SK-N-SH (cell line): Measurements from ENCODE around the gene SLC39A7. TPM values are rescaled to one million over a fixed set of nuclear protein-coding genes. Genes with fewer than 3 reads are reported as not detected.

Experiments used
- CTCF ChIA-PET: fragments of 300-600, 350-600 bp; formaldehyde crosslinking; extraction: SDS; loops from one replicate; lab custom pipeline; 2021; lab: Yijun Ruan, JAX
- POLR2A ChIA-PET: fragments of 350-600 bp; sonication (Branson Sonifier 250); formaldehyde crosslinking; extraction: SDS; loops from one replicate; lab custom pipeline; 2020; ENCODE audit warnings: antibody characterized with exemption, inconsistent platforms; lab: Yijun Ruan, JAX
- DNase-seq: peaks from one replicate; pipeline ENCODE4 v3.0.0; 2012
- H2AFZ ChIP-seq: fragments of 200-600 bp; sonication (generic); 2 replicates; pipeline ENCODE4 v1.8.1; 2016; ENCODE audit warnings: antibody characterized with exemption, mild to moderate bottlenecking, low read depth
- H3F3A ChIP-seq: fragments of 200-600 bp; sonication (generic); replicated peaks from 2 replicates; pipeline ENCODE3; 2016; ENCODE audit warnings: antibody characterized with exemption, mild to moderate bottlenecking; ENCODE audit not compliant: insufficient read depth
- H3K27ac ChIP-seq, 2 experiments: fragments of 200-500 bp in 1 of 2; fragments of 200-600 bp in 1 of 2; sonication (Bioruptor generic) in 1 of 2; sonication (generic), shearing (Covaris generic) in 1 of 2; 2 replicates each; pipeline versions ENCODE4 v1.5.1 to v1.6.1; 2014 to 2016; ENCODE audit warnings: low read depth in 2 of 2, inconsistent platforms in 1 of 2, low read length in 1 of 2, mild to moderate bottlenecking in 1 of 2, mixed read lengths in 1 of 2
- H3K27me3 ChIP-seq: fragments of 200-600 bp; sonication (generic), shearing (Covaris generic); 2 replicates; pipeline ENCODE4 v1.6.1; 2016; ENCODE audit warnings: mixed run types; ENCODE audit not compliant: insufficient read depth
- H3K36me3 ChIP-seq, 2 experiments: fragments of 200-500 bp in 1 of 2; fragments of 200-600 bp in 1 of 2; sonication (Bioruptor generic) in 1 of 2; sonication (generic) in 1 of 2; replicated peaks in 1 of 2; 2 replicates each; pipeline versions ENCODE3 to v1.5.1; 2014 to 2016; ENCODE audit warnings: low read length in 1 of 2, mild to moderate bottlenecking in 1 of 2; ENCODE audit not compliant: insufficient read depth in 2 of 2, control insufficient read depth in 1 of 2
- H3K4me1 ChIP-seq, 2 experiments: fragments of 200-500 bp in 1 of 2; fragments of 200-600 bp in 1 of 2; sonication (Bioruptor generic) in 1 of 2; sonication (generic), shearing (Covaris generic) in 1 of 2; 2 replicates each; pipeline versions ENCODE4 v1.5.1 to v1.6.1; 2014 to 2016; ENCODE audit warnings: low read depth in 1 of 2, low read length in 1 of 2, mixed run types in 1 of 2; ENCODE audit not compliant: insufficient read depth in 2 of 2, control insufficient read depth in 1 of 2
- H3K4me2 ChIP-seq: fragments of 200-600 bp; sonication (generic), shearing (Covaris generic); 2 replicates; pipeline ENCODE4 v1.6.1; 2017; ENCODE audit warnings: mixed run types
- H3K4me3 ChIP-seq, 2 experiments: fragments of 200-500 bp in 1 of 2; fragments of 200-600 bp in 1 of 2; sonication (Bioruptor generic) in 1 of 2; sonication (generic), shearing (Covaris generic) in 1 of 2; 2 replicates each; pipeline versions ENCODE4 v1.5.1 to v1.8.1; 2014 to 2016; ENCODE audit warnings: low read depth in 2 of 2, inconsistent platforms in 1 of 2, low read length in 1 of 2, mild to moderate bottlenecking in 1 of 2, mixed read lengths in 1 of 2, moderate library complexity in 1 of 2
- H3K79me2 ChIP-seq: fragments of 200-600 bp; sonication (generic); 2 replicates; pipeline ENCODE4 v1.8.1; 2017; ENCODE audit warnings: mild to moderate bottlenecking; ENCODE audit not compliant: insufficient read depth
- H3K9ac ChIP-seq: fragments of 200-600 bp; sonication (generic); 2 replicates; pipeline ENCODE4 v1.6.1; 2017; ENCODE audit warnings: mixed run types
- H3K9me2 ChIP-seq: fragments of 200-600 bp; sonication (generic); 2 replicates; pipeline ENCODE4 v1.6.1; 2017; ENCODE audit warnings: mixed run types
- H3K9me3 ChIP-seq: fragments of 200-600 bp; sonication (generic); 2 replicates; pipeline ENCODE4 v1.6.1; 2017; ENCODE audit warnings: mixed run types, mild to moderate bottlenecking, moderate library complexity
- H4K20me1 ChIP-seq: fragments of 200-600 bp; sonication (generic); 2 replicates; pipeline ENCODE4 v1.6.1; 2017; ENCODE audit warnings: mild to moderate bottlenecking, mixed run types; ENCODE audit not compliant: insufficient read depth
- FOXJ3 ChIP-seq: sonication (generic); formaldehyde crosslinking; IDR thresholded peaks from 2 replicates; pipeline ENCODE4 v1.5.1; 2020; ENCODE audit warnings: mild to moderate bottlenecking, missing genetic modification reagents
- FOXM1 ChIP-seq: IDR thresholded peaks from 2 replicates; pipeline ENCODE4 v1.4.0; 2012; ENCODE audit warnings: low read depth, mild to moderate bottlenecking
- GATA2 ChIP-seq: sonication (generic); formaldehyde crosslinking; IDR thresholded peaks from 2 replicates; pipeline ENCODE4 v1.5.0; 2020; ENCODE audit warnings: mild to moderate bottlenecking, missing genetic modification reagents
- MEF2A ChIP-seq: IDR thresholded peaks from 2 replicates; pipeline ENCODE4 v1.4.0; 2012; ENCODE audit warnings: low read depth, borderline replicate concordance
- MXI1 ChIP-seq: IDR thresholded peaks from 2 replicates; pipeline ENCODE4 v1.6.1; 2012; ENCODE audit warnings: mild to moderate bottlenecking, low read depth, low read length, improper control_type of control experiment
- NFIC ChIP-seq: IDR thresholded peaks from 2 replicates; pipeline ENCODE4 v1.4.0; 2012; ENCODE audit warnings: borderline replicate concordance
- NRF1 ChIP-seq: IDR thresholded peaks from 2 replicates; pipeline ENCODE4 v1.6.1; 2012; ENCODE audit warnings: low read depth, mild to moderate bottlenecking, low read length
- POLR2AphosphoS5 ChIP-seq: IDR thresholded peaks from 2 replicates; pipeline ENCODE4 v1.6.1; 2012; ENCODE audit warnings: low read depth, low read length
- REST ChIP-seq: IDR thresholded peaks from 2 replicates; pipeline ENCODE4 v1.6.1; 2012; ENCODE audit warnings: mild to moderate bottlenecking, low read depth, low read length, moderate library complexity
- SIN3A ChIP-seq: IDR thresholded peaks from 2 replicates; pipeline ENCODE4 v1.6.1; 2012; ENCODE audit warnings: low read depth, mild to moderate bottlenecking, low read length, moderate library complexity, borderline replicate concordance
- SMC3 ChIP-seq: IDR thresholded peaks from 2 replicates; pipeline ENCODE4 v1.6.1; 2012; ENCODE audit warnings: low read depth, low read length, improper control_type of control experiment
- TAF1 ChIP-seq: IDR thresholded peaks from 2 replicates; pipeline ENCODE4 v1.6.1; 2012; ENCODE audit warnings: low read depth, mild to moderate bottlenecking, low read length, moderate library complexity, borderline replicate concordance
- TCF12 ChIP-seq: IDR thresholded peaks from 2 replicates; pipeline ENCODE4 v1.4.0; 2012
- USF1 ChIP-seq: IDR thresholded peaks from 2 replicates; pipeline ENCODE4 v1.4.0; 2012; ENCODE audit warnings: low read depth, borderline replicate concordance
- USF2 ChIP-seq: fragments of 150-350 bp; IDR thresholded peaks from 2 replicates; pipeline ENCODE4 v1.6.1; 2017; ENCODE audit warnings: antibody characterized with exemption, low read length, low read depth, borderline replicate concordance
- WGBS: methylation state at CpG from one replicate; pipeline ENCODE4 v1.1.6; 2017; ENCODE audit warnings: low lambda C conversion rate; 5-methylcytosine and 5-hydroxymethylcytosine counted together
- polyA plus RNA-seq, 3 experiments: library from polyadenylated mRNA; depleted of rRNA; stranded (reverse); fragments of >200 nt; gene quantifications; 2 replicates each; pipeline ENCODE4 v1.2.3, GENCODE V29; 2012
- TF ChIP-seq, protein P1 (sequence below): IDR thresholded peaks from 2 replicates; pipeline ENCODE4 v1.4.0; 2012; ENCODE audit warnings: low read depth, borderline replicate concordance

Gene SLC39A7
- polyA plus RNA-seq, 1 of the 3 experiments (the other 2 are of a cell fraction): 129 TPM

GRCh38 chr6:33216117-33216649 is 15.5 kb downstream of the SLC39A7 start:
- H3K27me3 ChIP-seq: peaks cover 9% of the 10 kb centered on the region; the same call in 1 of the 2 replicates
- no peak overlapping the region for H3K27ac ChIP-seq
- H3K9me3 ChIP-seq: no peaks in the 10 kb centered on the region
- no peaks in the 10 kb centered on the region for H4K20me1 ChIP-seq
- H2AFZ ChIP-seq: no peak overlapping the region
- H3K4me3 ChIP-seq: no peak overlapping the region
- no peaks in the 10 kb centered on the region for H3K9me2 ChIP-seq
- ChIA-PET CTCF (interaction anchor here (0.9 to 1.0 kb wide), 2 partner anchors 32 to 54 kb away, joined by 3 read pairs; no protein-coding TSS in a partner anchor), POLR2A (no interaction called here)
- peaks cover 0 to 4% of the 10 kb centered on the region in 2 experiments for H3K36me3 ChIP-seq
- H3K4me2 ChIP-seq: no peak overlapping the region
- WGBS: 100% methylated on average over 3 of the region's 4 CpGs
- no peaks in the 10 kb centered on the region for H3F3A ChIP-seq
- no peak overlapping the region for H3K9ac ChIP-seq
- TF ChIP-seq TCF12: no peak
- TF ChIP-seq SIN3A: no peak
- no peak for TF ChIP-seq NFIC
- TF ChIP-seq, protein P1, sequence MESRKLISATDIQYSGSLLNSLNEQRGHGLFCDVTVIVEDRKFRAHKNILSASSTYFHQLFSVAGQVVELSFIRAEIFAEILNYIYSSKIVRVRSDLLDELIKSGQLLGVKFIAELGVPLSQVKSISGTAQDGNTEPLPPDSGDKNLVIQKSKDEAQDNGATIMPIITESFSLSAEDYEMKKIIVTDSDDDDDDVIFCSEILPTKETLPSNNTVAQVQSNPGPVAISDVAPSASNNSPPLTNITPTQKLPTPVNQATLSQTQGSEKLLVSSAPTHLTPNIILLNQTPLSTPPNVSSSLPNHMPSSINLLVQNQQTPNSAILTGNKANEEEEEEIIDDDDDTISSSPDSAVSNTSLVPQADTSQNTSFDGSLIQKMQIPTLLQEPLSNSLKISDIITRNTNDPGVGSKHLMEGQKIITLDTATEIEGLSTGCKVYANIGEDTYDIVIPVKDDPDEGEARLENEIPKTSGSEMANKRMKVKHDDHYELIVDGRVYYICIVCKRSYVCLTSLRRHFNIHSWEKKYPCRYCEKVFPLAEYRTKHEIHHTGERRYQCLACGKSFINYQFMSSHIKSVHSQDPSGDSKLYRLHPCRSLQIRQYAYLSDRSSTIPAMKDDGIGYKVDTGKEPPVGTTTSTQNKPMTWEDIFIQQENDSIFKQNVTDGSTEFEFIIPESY: no peak
- no peak for TF ChIP-seq NRF1
- no peak for TF ChIP-seq USF2
- no peak for TF ChIP-seq FOXM1
- TF ChIP-seq GATA2 (CRISPR knock-in tag): no peak
- no peak for TF ChIP-seq TAF1
- no peak for TF ChIP-seq MEF2A
- no peak for TF ChIP-seq FOXJ3 (CRISPR knock-in tag)
- no peak for TF ChIP-seq POLR2AphosphoS5
- no peak for TF ChIP-seq SMC3
- no peak for TF ChIP-seq MXI1
- no peak for TF ChIP-seq USF1
- no peak for TF ChIP-seq REST
- no peaks in the 10 kb centered on the region for H3K79me2 ChIP-seq
- DNase-seq: no peak
- peaks cover 4 to 19% of the 10 kb centered on the region in 2 experiments; a peak in 3 of 4 replicates for H3K4me1 ChIP-seq
